Caco-2 (cell line): ENCODE results near the gene RAI1. TPM values are rescaled to one million over a fixed set of nuclear protein-coding genes. Genes with fewer than 3 reads are reported as not detected.

Source experiments
- BruUV-seq: library from RNA; stranded (reverse); fragments of 400-500 nt; replicated peaks from 2 replicates; lab custom pipeline; 2021; lab: Mats Ljungman, UMichigan
- CTCF ChIA-PET: fragments of 300-600 bp; sonication (Branson Sonifier 250); formaldehyde crosslinking; loops from one replicate; lab custom pipeline; 2022; ENCODE audit warnings: antibody characterized with exemption; lab: Charles Lee
- POLR2A ChIA-PET: fragments of 300-600 bp; sonication (Branson Sonifier 250); formaldehyde crosslinking; loops from one replicate; lab custom pipeline; 2022; ENCODE audit warnings: antibody characterized with exemption; lab: Charles Lee
- DNase-seq, 2 experiments: peaks; one replicate each; pipeline versions ENCODE4 v3.0.0 to v3.0.0-alpha.2; 2020 to 2022
- H3K27me3 ChIP-seq: replicated peaks from 2 replicates; pipeline ENCODE4 v1.6.0; 2011; ENCODE audit warnings: low read length; ENCODE audit not compliant: control insufficient read depth, insufficient read depth
- H3K36me3 ChIP-seq: 2 replicates; pipeline ENCODE4 v1.5.1; 2011; ENCODE audit warnings: low read length; ENCODE audit not compliant: control insufficient read depth, insufficient read depth
- H3K4me1 ChIP-seq: fragments of 250-450 bp; sonication (Bioruptor Pico); 2 replicates; pipeline ENCODE4 v1.5.1; 2020; ENCODE audit warnings: mild to moderate bottlenecking
- H3K4me3 ChIP-seq: 2 replicates; pipeline ENCODE4 v1.5.1; 2011; ENCODE audit warnings: low read depth, mild to moderate bottlenecking, control low read depth, low read length
- H3K9me3 ChIP-seq: fragments of 250-450 bp; sonication (Bioruptor Pico); 2 replicates; pipeline ENCODE4 v1.5.1; 2020; ENCODE audit warnings: mild to moderate bottlenecking, moderate library complexity
- H3K27ac Mint-ChIP-seq: one replicate; pipeline ENCODE4 v1.8.0; 2022; ENCODE audit warnings: mixed read lengths; ENCODE audit not compliant: unreplicated experiment
- H3K27me3 Mint-ChIP-seq: one replicate; pipeline ENCODE4 v1.8.0; 2022; ENCODE audit warnings: mixed read lengths; ENCODE audit not compliant: insufficient read depth, unreplicated experiment
- H3K36me3 Mint-ChIP-seq: one replicate; pipeline ENCODE4 v1.8.0; 2022; ENCODE audit warnings: mild to moderate bottlenecking, mixed read lengths; ENCODE audit not compliant: insufficient read depth, unreplicated experiment
- H3K4me1 Mint-ChIP-seq: one replicate; pipeline ENCODE4 v1.8.0; 2022; ENCODE audit warnings: low read depth, mixed read lengths; ENCODE audit not compliant: unreplicated experiment
- H3K4me3 Mint-ChIP-seq: one replicate; pipeline ENCODE4 v1.8.0; 2022; ENCODE audit warnings: mild to moderate bottlenecking, moderate library complexity, mixed read lengths; ENCODE audit not compliant: unreplicated experiment
- H3K9me3 Mint-ChIP-seq: one replicate; pipeline ENCODE4 v1.8.0; 2022; ENCODE audit warnings: mixed read lengths; ENCODE audit not compliant: unreplicated experiment
- CTCF ChIP-seq, 2 experiments: fragments of 200-600 bp in 1 of 2; IDR thresholded peaks; 1 replicate in 1 of 2; 2 replicates in 1 of 2; pipeline versions ENCODE4 v1.5.1 to v1.8.0; 2011 to 2022; ENCODE audit warnings: antibody characterized with exemption in 1 of 2, control low read depth in 1 of 2, inconsistent platforms in 1 of 2, low read depth in 1 of 2, low read length in 1 of 2, mild to moderate bottlenecking in 1 of 2, moderate library complexity in 1 of 2; ENCODE audit not compliant: insufficient read depth in 1 of 2, severe bottlenecking in 1 of 2, unreplicated experiment in 1 of 2
- intact Hi-C: fragments of 100-400 bp; cut with micrococcal nuclease; formaldehyde crosslinking; loops from one replicate; pipeline ENCODE4 v1.10.0; 2022; ENCODE audit not compliant: unreplicated experiment
- total RNA-seq: library from RNA; stranded (reverse); gene quantifications from 2 replicates; pipeline ENCODE4 v1.2.3, GENCODE V29; 2022

RAI1 gene
- total RNA-seq, 1 experiment from 2014 or later, result 44.3 TPM

- peaks cover 2% of the 10 kb centered on the region for H3K4me1 ChIP-seq
- Mint-ChIP-seq H3K27ac (no peak overlapping the region), H3K27me3 (no peaks in the 10 kb centered on the region), H3K4me1 (peaks cover 3% of the 10 kb centered on the region), H3K9me3 (no peaks in the 10 kb centered on the region), H3K36me3 (peaks cover 44% of the 10 kb centered on the region), H3K4me3 (no peak overlapping the region)
- peaks cover 2% of the 10 kb centered on the region; the same call in 1 of the 2 replicates for H3K36me3 ChIP-seq
- no peaks in the 10 kb centered on the region for H3K27me3 ChIP-seq
- DNase-seq, result no peak
- H3K4me3 ChIP-seq, result no peak overlapping the region
- intact Hi-C loops, result no loop called here
- TF ChIP-seq CTCF (IDR thresholded peaks at IDR 0.05; ENCODE audit: insufficient read depth in 1 of 2, low read depth in 1 of 2, low read length in 1 of 2, severe bottlenecking in 1 of 2, unreplicated experiment in 1 of 2), result no peak
- CTCF ChIA-PET, result no interaction called here
- POLR2A ChIA-PET, result no interaction called here
- BruUV-seq, result no TSS peak
- H3K9me3 ChIP-seq, result no peaks in the 10 kb centered on the region
Observed at GRCh38 chr17:17795296-17795695, 114.0 kb downstream of the RAI1 start.

- no peak overlapping the region for H3K27ac Mint-ChIP-seq
- no peak for DNase-seq
- H3K9me3 ChIP-seq, result no peaks in the 10 kb centered on the region
- no peak overlapping the region for H3K4me3 Mint-ChIP-seq
- POLR2A ChIA-PET, result no interaction called here
- H3K4me1 Mint-ChIP-seq, result no peaks in the 10 kb centered on the region
- H3K9me3 Mint-ChIP-seq, result no peaks in the 10 kb centered on the region
- peaks cover 2% of the 10 kb centered on the region; the same call in 1 of the 2 replicates for H3K36me3 ChIP-seq
- no peak overlapping the region for H3K4me3 ChIP-seq
- H3K4me1 ChIP-seq, result no peaks in the 10 kb centered on the region
- H3K36me3 Mint-ChIP-seq, result peaks cover 50% of the 10 kb centered on the region
- no peaks in the 10 kb centered on the region for H3K27me3 ChIP-seq
- intact Hi-C loops, result no loop called here
- no TSS peak for BruUV-seq
- CTCF ChIA-PET, result no interaction called here
- TF ChIP-seq CTCF (IDR thresholded peaks at IDR 0.05; ENCODE audit: insufficient read depth in 1 of 2, low read depth in 1 of 2, low read length in 1 of 2, severe bottlenecking in 1 of 2, unreplicated experiment in 1 of 2), result no peak
- no peaks in the 10 kb centered on the region for H3K27me3 Mint-ChIP-seq
Observed at GRCh38 chr17:17795946-17796786, 114.9 kb downstream of the RAI1 start.

- Histone ChIP-seq H3K4me1 (no peaks in the 10 kb centered on the region), H3K4me3 (no peak overlapping the region), H3K27me3 (no peaks in the 10 kb centered on the region), H3K9me3 (no peaks in the 10 kb centered on the region), H3K36me3 (peaks cover 2% of the 10 kb centered on the region; the same call in 1 of the 2 replicates)
- CTCF ChIA-PET, result no interaction called here
- H3K27ac Mint-ChIP-seq, result no peak overlapping the region
- intact Hi-C loops, result no loop called here
- no TSS peak for BruUV-seq
- POLR2A ChIA-PET, result no interaction called here
- DNase-seq, result no peak
- no peaks in the 10 kb centered on the region for H3K27me3 Mint-ChIP-seq
- H3K36me3 Mint-ChIP-seq, result peaks cover 51% of the 10 kb centered on the region
- no peak overlapping the region for H3K4me3 Mint-ChIP-seq
- no peak for TF ChIP-seq CTCF (IDR thresholded peaks at IDR 0.05; ENCODE audit: insufficient read depth in 1 of 2, low read depth in 1 of 2, low read length in 1 of 2, severe bottlenecking in 1 of 2, unreplicated experiment in 1 of 2)
- H3K9me3 Mint-ChIP-seq, result no peaks in the 10 kb centered on the region
- H3K4me1 Mint-ChIP-seq, result no peaks in the 10 kb centered on the region
Observed at GRCh38 chr17:17796787-17797061, 115.5 kb downstream of the RAI1 start.
